Measurements from ENCODE around the gene IPO9. TPM values are rescaled to one million over a fixed set of nuclear protein-coding genes. Genes with fewer than 3 reads are reported as not detected.
A peak's percentile ranks its signal among the peaks of the same experiment; 100 is the strongest.

The IPO9 gene
- total RNA-seq, 2 donors from 2014 or later, result 10.7 to 15.6 TPM

DNA sequence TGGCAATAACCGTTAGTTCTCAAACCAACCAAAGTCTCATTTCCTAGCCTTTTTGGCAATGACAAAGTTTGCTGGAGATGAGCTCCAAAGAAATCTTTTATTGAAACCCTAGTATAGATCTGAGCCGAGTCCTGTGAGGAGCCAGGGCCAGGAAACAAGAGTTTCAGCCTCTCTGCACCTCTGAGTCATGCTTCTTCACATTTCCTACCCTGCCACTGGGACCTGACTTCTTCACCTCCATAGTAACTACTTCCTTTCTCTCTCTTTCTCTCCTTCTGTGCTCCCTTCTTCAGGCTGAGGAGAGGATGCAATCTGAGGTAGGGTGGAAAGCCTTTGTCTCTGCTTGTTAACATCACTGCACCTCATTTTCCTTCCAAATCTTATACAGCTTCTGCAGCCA is 38.7 kb upstream of the IPO9 start:
- DNase-seq (ENCODE audit: low spot score), result peak; percentile 67
- Histone ChIP-seq H3K4me1 (peaks cover 0 to 47% of the 10 kb centered on the region in 2 donors), H3K4me3 (no peak overlapping the region), H3K27me3 (no peaks in the 10 kb centered on the region), H3K36me3 (peaks cover 48% of the 10 kb centered on the region), H3K9me3 (no peaks in the 10 kb centered on the region), H3K27ac (peak overlapping the region; percentile 65 to 67)
- no peak for TF ChIP-seq CTCF (IDR thresholded peaks at IDR 0.05)

GRCh38 chr1:201791051-201791778 is 37.7 kb upstream of the IPO9 start:
- DNase-seq (ENCODE audit: low spot score), result peak; percentile 53
- no peak for TF ChIP-seq CTCF (IDR thresholded peaks at IDR 0.05)
- H3K4me3 ChIP-seq, result no peak overlapping the region
- H3K27me3 ChIP-seq, result no peaks in the 10 kb centered on the region
- peak overlapping the region; percentile 65 to 67 for H3K27ac ChIP-seq
- H3K4me1 ChIP-seq, result peaks cover 0 to 47% of the 10 kb centered on the region in 2 donors
- no peaks in the 10 kb centered on the region for H3K9me3 ChIP-seq
- peaks cover 53% of the 10 kb centered on the region for H3K36me3 ChIP-seq

DNA sequence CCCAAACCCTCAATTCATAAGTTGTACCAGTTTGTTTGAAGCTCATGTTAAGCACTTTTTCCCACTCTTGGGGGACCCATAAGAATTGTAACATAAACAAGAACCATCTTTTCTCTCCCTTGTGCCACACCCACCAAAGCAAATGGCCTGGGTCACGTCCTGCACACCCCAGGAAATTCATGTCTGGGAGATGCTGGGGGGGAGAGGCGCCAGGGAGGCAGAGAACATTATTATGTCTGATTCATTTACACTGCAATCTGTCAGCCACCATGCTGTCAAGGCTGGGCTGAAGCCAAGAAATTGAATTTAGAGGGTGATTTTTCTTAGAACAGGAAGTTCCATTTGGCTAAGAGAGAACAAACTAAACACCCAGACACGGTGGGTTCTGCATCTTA is 37.2 kb upstream of the IPO9 start:
- peaks cover 52% of the 10 kb centered on the region for H3K36me3 ChIP-seq
- H3K27ac ChIP-seq, result peak overlapping the region; percentile 65 to 67
- H3K27me3 ChIP-seq, result no peaks in the 10 kb centered on the region
- no peaks in the 10 kb centered on the region for H3K9me3 ChIP-seq
- DNase-seq (ENCODE audit: low spot score), result peak; percentile 67
- no peak for TF ChIP-seq CTCF (IDR thresholded peaks at IDR 0.05)
- no peak overlapping the region for H3K4me3 ChIP-seq
- peaks cover 0 to 42% of the 10 kb centered on the region in 2 donors for H3K4me1 ChIP-seq

DNA sequence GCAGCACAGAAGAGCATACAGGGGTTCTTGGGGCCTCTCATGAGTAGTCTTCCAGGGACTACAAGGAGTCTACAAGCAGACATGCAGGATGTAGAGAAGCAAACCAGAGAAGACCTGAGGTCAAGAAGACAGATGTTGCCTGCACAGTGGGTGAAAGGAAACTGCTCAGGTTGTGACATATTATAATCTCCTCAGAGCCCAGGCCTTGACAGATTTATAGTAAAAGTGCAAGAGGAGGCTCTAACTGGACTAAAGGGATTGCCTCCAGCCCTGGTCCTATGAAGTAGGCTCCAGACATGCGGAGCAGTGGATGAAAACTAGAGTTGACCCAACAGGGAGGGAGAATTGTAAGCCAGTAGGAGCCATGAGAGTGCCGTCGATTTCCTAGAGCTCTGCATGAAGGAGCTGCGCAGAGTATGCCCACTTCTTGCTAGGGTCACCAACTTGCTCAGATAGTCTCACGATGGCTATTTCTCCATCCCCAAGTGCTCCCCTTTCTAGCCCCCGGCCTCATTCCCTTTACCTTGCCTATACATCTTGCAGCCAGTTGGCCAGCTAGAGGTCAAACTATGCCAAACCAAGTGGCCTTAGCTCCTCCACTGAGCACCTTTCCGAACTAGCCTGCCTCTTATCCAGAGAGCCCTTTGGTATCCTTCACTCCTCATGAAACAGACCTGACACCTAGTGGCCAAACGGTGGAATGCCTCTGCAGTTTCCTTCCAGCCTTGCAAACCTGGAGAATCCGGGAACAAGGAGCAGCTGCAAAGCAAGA is 36.2 kb upstream of the IPO9 start:
- TF ChIP-seq CTCF (IDR thresholded peaks at IDR 0.05), result peak; percentile 89 to 97
- H3K4me3 ChIP-seq, result no peak overlapping the region
- peak overlapping the region; percentile 65 to 67 for H3K27ac ChIP-seq
- no peaks in the 10 kb centered on the region for H3K27me3 ChIP-seq
- H3K4me1 ChIP-seq, result peaks cover 0 to 42% of the 10 kb centered on the region in 2 donors
- no peaks in the 10 kb centered on the region for H3K9me3 ChIP-seq
- H3K36me3 ChIP-seq, result peaks cover 45% of the 10 kb centered on the region
- DNase-seq (ENCODE audit: low spot score), result peak; percentile 89

DNA sequence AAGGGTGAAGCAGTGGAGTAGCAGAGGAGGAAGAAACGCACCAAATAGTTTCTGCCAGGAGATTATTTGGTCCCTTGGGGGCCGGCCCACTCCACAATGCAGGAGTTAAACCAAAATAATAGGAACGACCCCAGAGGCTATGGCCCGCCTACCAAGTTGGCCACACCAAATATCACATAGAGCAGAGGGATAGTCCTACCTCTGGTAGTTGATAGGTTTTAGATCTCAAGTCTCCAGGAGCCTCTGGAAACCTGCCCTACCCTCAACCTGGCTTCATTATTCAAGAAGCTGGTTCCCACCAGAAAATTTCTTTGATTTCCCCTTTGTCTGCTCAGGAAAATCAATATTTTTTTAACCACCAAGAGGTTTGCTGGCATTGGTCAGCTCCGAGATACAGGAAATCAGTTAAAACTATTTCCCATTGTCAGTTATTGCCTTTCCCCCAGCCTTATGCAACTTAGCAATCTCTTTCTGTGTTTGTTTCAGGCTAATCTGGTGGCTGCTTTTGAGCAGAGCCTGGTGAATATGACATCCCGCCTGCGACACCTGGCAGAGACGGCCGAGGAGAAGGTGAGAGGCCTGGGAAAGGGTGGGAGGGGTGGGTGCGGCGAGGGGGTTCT is 35.5 kb upstream of the IPO9 start:
- Histone ChIP-seq H3K27ac (no peak overlapping the region), H3K36me3 (peaks cover 42% of the 10 kb centered on the region)

More for the DNA sequence above, 35.5 kb upstream of the IPO9 start:
- no peaks in the 10 kb centered on the region for H3K9me3 ChIP-seq
- no peaks in the 10 kb centered on the region for H3K27me3 ChIP-seq
- DNase-seq (ENCODE audit: low spot score), result no peak
- peak in 1 of 2 donors; percentile 25 for TF ChIP-seq CTCF (IDR thresholded peaks at IDR 0.05)
- H3K4me1 ChIP-seq, result peaks cover 0 to 42% of the 10 kb centered on the region in 2 donors
- no peak overlapping the region for H3K4me3 ChIP-seq
